Measurements from ENCODE around the gene ZNF195.
"Not testable (repeated sequence)": the region's sequence is repeated elsewhere in the genome, so short reads cannot be mapped to it uniquely, and the experiment has no call there.

Gene ZNF195

GRCh38 chr11:3393450-3393849 is 14.5 kb upstream of the ZNF195 start:
- not testable (repeated sequence) for H3K27me3 ChIP-seq (ENCODE audit: control insufficient read depth, low read length); H3F3A ChIP-seq (ENCODE audit: control insufficient read depth, insufficient read depth); H3K79me2 ChIP-seq (ENCODE audit: control insufficient read depth, low read length); H4K20me1 ChIP-seq (ENCODE audit: control insufficient read depth, insufficient read depth, low read depth, low read length); H3K4me2 ChIP-seq (ENCODE audit: low read length); H3K9me3 ChIP-seq (ENCODE audit: control insufficient read depth, insufficient read depth, low read length); H3K36me3 ChIP-seq (ENCODE audit: control insufficient read depth, low read length); H3K27ac ChIP-seq (ENCODE audit: low read depth, low read length); H3K4me3 ChIP-seq (ENCODE audit: low read length); H3K9me2 ChIP-seq (replicated peaks; ENCODE audit: control insufficient read depth, low read length); H3K4me1 ChIP-seq (ENCODE audit: control insufficient read depth, low read length)

- TF ChIP-seq CTCF (IDR thresholded peaks at IDR 0.05; ENCODE audit: low read depth, low read length, poor library complexity, severe bottlenecking) = no peak
- Histone ChIP-seq H3K79me2 (ENCODE audit: control insufficient read depth, low read length) (peaks cover 13% of the 10 kb centered on the region), H3K4me2 (ENCODE audit: low read length) (no peak overlapping the region), H3K4me3 (ENCODE audit: low read length) (no peak overlapping the region), H3K36me3 (ENCODE audit: control insufficient read depth, low read length) (peaks cover 11% of the 10 kb centered on the region), H3K27me3 (ENCODE audit: control insufficient read depth, low read length) (0 out of 2 replicates have a peak, but pooled peaks cover 2% of the 10 kb centered on the region), H3K27ac (ENCODE audit: low read depth, low read length) (no peak overlapping the region), H3K9me3 (ENCODE audit: control insufficient read depth, insufficient read depth, low read length) (no peaks in the 10 kb centered on the region; the same call in 1 of the 2 replicates), H3K4me1 (ENCODE audit: control insufficient read depth, low read length) (peaks cover 9% of the 10 kb centered on the region), H3K9me2 (replicated peaks; ENCODE audit: control insufficient read depth, low read length) (no peaks in the 10 kb centered on the region), H4K20me1 (ENCODE audit: control insufficient read depth, insufficient read depth, low read depth, low read length) (no peaks in the 10 kb centered on the region), H3F3A (ENCODE audit: control insufficient read depth, insufficient read depth) (no peaks in the 10 kb centered on the region)
Observed at GRCh38 chr11:3382613-3383285, 3.8 kb upstream of the ZNF195 start.

- TF ChIP-seq CTCF (IDR thresholded peaks at IDR 0.05; ENCODE audit: low read depth, low read length, poor library complexity, severe bottlenecking) (no peak), EZH2phosphoT487 (IDR thresholded peaks at IDR 0.05; ENCODE audit: borderline replicate concordance, low read length) (no peak)
- Histone ChIP-seq H3K9me3 (ENCODE audit: control insufficient read depth, insufficient read depth, low read length) (peaks cover 9% of the 10 kb centered on the region), H3F3A (ENCODE audit: control insufficient read depth, insufficient read depth) (no peaks in the 10 kb centered on the region), H3K79me2 (ENCODE audit: control insufficient read depth, low read length) (peaks cover 22% of the 10 kb centered on the region), H3K4me3 (ENCODE audit: low read length) (no peak overlapping the region), H3K36me3 (ENCODE audit: control insufficient read depth, low read length) (peaks cover 21% of the 10 kb centered on the region), H3K27me3 (ENCODE audit: control insufficient read depth, low read length) (0 out of 2 replicates have a peak, but pooled peaks cover 2% of the 10 kb centered on the region), H3K4me2 (ENCODE audit: low read length) (no peak overlapping the region), H3K27ac (ENCODE audit: low read depth, low read length) (no peak overlapping the region), H3K4me1 (ENCODE audit: control insufficient read depth, low read length) (peaks cover 19% of the 10 kb centered on the region), H4K20me1 (ENCODE audit: control insufficient read depth, insufficient read depth, low read depth, low read length) (no peaks in the 10 kb centered on the region), H3K9me2 (replicated peaks; ENCODE audit: control insufficient read depth, low read length) (no peaks in the 10 kb centered on the region)
Observed at GRCh38 chr11:3381794-3382193, 2.8 kb upstream of the ZNF195 start.

- no peak overlapping the region for H3K4me2 ChIP-seq (ENCODE audit: low read length)
- peaks cover 31% of the 10 kb centered on the region for H3K79me2 ChIP-seq (ENCODE audit: control insufficient read depth, low read length)
- TF ChIP-seq CTCF (IDR thresholded peaks at IDR 0.05; ENCODE audit: low read depth, low read length, poor library complexity, severe bottlenecking) (no peak), EZH2phosphoT487 (IDR thresholded peaks at IDR 0.05; ENCODE audit: borderline replicate concordance, low read length) (no peak)
- peaks cover 13% of the 10 kb centered on the region for H3K9me3 ChIP-seq (ENCODE audit: control insufficient read depth, insufficient read depth, low read length)
- H4K20me1 ChIP-seq (ENCODE audit: control insufficient read depth, insufficient read depth, low read depth, low read length) = no peaks in the 10 kb centered on the region
- H3K4me1 ChIP-seq (ENCODE audit: control insufficient read depth, low read length) = peaks cover 24% of the 10 kb centered on the region
- H3K9me2 ChIP-seq (replicated peaks; ENCODE audit: control insufficient read depth, low read length) = no peaks in the 10 kb centered on the region
- H3K27me3 ChIP-seq (ENCODE audit: control insufficient read depth, low read length) = no peaks in the 10 kb centered on the region
- H3K27ac ChIP-seq (ENCODE audit: low read depth, low read length) = no peak overlapping the region
- H3K4me3 ChIP-seq (ENCODE audit: low read length) = no peak overlapping the region
- peaks cover 30% of the 10 kb centered on the region for H3K36me3 ChIP-seq (ENCODE audit: control insufficient read depth, low read length)
- no peaks in the 10 kb centered on the region for H3F3A ChIP-seq (ENCODE audit: control insufficient read depth, insufficient read depth)
Observed at GRCh38 chr11:3380706-3381545, 2.0 kb upstream of the ZNF195 start.

Data from DOHH2 (cell line).